Mammary epithelial cell (primary cell): ENCODE data around the gene MIER2.

ENCODE experiments used
- EZH2 ChIP-seq: IDR thresholded peaks from 2 replicates; pipeline ENCODE4 v1.6.1; 2012; ENCODE audit warnings: low read length, inconsistent platforms, borderline replicate concordance
- TF ChIP-seq, protein P1 (sequence below), 2 donors: IDR thresholded peaks in 1 of 2; conservative IDR thresholded peaks in 1 of 2; 2 replicates each; pipeline ENCODE4 v1.5.1; 2011 to 2012; ENCODE audit warnings: inconsistent platforms in 2 of 2, low read length in 2 of 2, mild to moderate bottlenecking in 2 of 2, control low read depth in 1 of 2, low read depth in 1 of 2; ENCODE audit not compliant: insufficient read depth in 1 of 2; ENCODE audit errors: extremely low read depth in 1 of 2

DNA sequence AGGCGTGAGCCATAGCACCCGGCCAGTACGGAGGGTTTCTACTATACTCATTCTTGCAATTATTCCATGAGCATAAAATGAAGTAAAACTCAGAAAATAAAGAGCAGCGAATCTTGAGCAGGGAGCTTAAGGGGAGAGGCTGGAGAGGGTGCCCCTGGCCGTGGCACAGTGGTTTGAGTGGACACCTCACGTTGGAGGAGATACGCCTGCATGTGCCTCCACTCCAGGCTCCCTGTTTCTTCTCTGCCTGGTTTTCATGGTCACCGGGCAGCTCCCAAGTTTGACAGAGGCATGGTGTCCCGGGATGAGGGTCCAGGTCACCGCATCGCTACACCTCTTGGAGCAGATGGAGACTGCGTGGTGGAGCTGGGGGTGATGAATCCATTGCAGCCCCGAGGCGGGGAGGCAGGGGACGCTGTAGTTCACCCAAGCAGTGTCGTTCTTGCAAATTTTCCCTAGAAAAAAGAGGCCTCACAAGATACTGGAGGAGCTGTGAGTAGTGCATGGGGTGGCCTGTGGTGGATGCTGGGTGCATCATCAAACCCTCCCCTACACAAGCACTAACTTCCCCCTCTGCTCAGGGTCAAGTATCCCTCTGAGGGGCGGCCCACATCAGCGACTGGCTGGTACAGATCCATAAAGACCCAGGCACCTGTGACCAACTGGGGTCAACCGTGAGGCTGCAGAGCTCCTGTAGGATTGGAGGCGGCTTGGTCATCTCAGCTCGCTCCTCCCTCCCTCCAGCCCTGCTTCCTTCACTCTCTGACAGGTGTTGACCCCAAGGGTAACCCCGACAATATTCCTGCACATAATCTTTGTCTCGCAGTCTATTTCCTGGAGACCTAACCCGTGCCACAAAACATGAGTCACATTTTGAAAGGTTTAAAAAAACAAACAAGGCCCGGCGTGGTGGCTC lies 3.6 kb upstream of the MIER2 start:
- TF ChIP-seq, protein P1, sequence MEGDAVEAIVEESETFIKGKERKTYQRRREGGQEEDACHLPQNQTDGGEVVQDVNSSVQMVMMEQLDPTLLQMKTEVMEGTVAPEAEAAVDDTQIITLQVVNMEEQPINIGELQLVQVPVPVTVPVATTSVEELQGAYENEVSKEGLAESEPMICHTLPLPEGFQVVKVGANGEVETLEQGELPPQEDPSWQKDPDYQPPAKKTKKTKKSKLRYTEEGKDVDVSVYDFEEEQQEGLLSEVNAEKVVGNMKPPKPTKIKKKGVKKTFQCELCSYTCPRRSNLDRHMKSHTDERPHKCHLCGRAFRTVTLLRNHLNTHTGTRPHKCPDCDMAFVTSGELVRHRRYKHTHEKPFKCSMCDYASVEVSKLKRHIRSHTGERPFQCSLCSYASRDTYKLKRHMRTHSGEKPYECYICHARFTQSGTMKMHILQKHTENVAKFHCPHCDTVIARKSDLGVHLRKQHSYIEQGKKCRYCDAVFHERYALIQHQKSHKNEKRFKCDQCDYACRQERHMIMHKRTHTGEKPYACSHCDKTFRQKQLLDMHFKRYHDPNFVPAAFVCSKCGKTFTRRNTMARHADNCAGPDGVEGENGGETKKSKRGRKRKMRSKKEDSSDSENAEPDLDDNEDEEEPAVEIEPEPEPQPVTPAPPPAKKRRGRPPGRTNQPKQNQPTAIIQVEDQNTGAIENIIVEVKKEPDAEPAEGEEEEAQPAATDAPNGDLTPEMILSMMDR (conservative IDR thresholded peaks at IDR 0.05 in 1 of 2, IDR thresholded peaks at IDR 0.05 in 1 of 2; ENCODE audit: extremely low read depth in 1 of 2, insufficient read depth in 1 of 2, low read depth in 1 of 2, low read length in 2 of 2) = no peak
- TF ChIP-seq EZH2 = no peak
